Endothelial cell of umbilical vein (primary cell): Measurements from ENCODE around the gene WDPCP. TPM values are rescaled to one million over a fixed set of nuclear protein-coding genes. Genes with fewer than 3 reads are reported as not detected.

Source experiments
- BruUV-seq: library from RNA; stranded (reverse); fragments of 400-500 nt; replicated peaks from 2 replicates; lab custom pipeline; 2021; lab: Mats Ljungman, UMichigan
- CTCF ChIA-PET: fragments of 300-600, 350-600 bp; sonication (Branson Sonifier 250); formaldehyde crosslinking; loops from one replicate; lab custom pipeline; 2021; ENCODE audit warnings: antibody characterized with exemption, inconsistent platforms; lab: Charles Lee
- POLR2A ChIA-PET: fragments of 300-600, 350-600 bp; sonication (Branson Sonifier 250); formaldehyde crosslinking; loops from one replicate; lab custom pipeline; 2021; ENCODE audit warnings: antibody characterized with exemption, inconsistent platforms; lab: Charles Lee
- DNase-seq: peaks from one replicate; pipeline ENCODE4 v3.0.0-alpha.2; 2011; ENCODE audit warnings: low read depth, low spot score
- FAIRE-seq: peaks from 2 replicates; lab custom pipeline; 2011; peaks lifted over from hg19 to GRCh38; lab: Jason Lieb, UNC
- H2AFZ ChIP-seq: 2 replicates; pipeline ENCODE4 v1.6.0; 2012; ENCODE audit warnings: low read depth, low read length, control low read depth, inconsistent platforms
- H3K27ac ChIP-seq: 2 replicates; pipeline ENCODE4 v1.5.1; 2011; ENCODE audit warnings: low read depth, mild to moderate bottlenecking, control low read depth, low read length, moderate library complexity; ENCODE audit not compliant: insufficient read depth
- H3K27me3 ChIP-seq, 2 experiments: 2 replicates each; pipeline versions ENCODE4 v1.6.0 to v1.6.1; 2011; ENCODE audit warnings: low read length in 2 of 2, mixed read lengths in 1 of 2; ENCODE audit not compliant: control insufficient read depth in 2 of 2, insufficient read depth in 2 of 2
- H3K36me3 ChIP-seq, 2 experiments: 2 replicates in 1 of 2; 3 replicates in 1 of 2; pipeline ENCODE4 v1.5.1; 2011; ENCODE audit warnings: low read length in 2 of 2, mild to moderate bottlenecking in 1 of 2, moderate library complexity in 1 of 2; ENCODE audit not compliant: control insufficient read depth in 2 of 2, insufficient read depth in 2 of 2; ENCODE audit errors: extremely low read depth in 1 of 2
- H3K4me1 ChIP-seq: 3 replicates; pipeline ENCODE4 v1.5.1; 2011; ENCODE audit warnings: mild to moderate bottlenecking, low read length; ENCODE audit not compliant: control insufficient read depth, insufficient read depth; ENCODE audit errors: extremely low read depth
- H3K4me2 ChIP-seq: 2 replicates; pipeline ENCODE4 v1.6.1; 2011; ENCODE audit warnings: low read length, control low read depth, mixed read lengths; ENCODE audit not compliant: insufficient read depth
- H3K4me3 ChIP-seq, 3 experiments: fragments of 200-600 bp in 1 of 3; sonication (generic), shearing (Covaris generic) in 1 of 3; replicated peaks in 1 of 3; 2 replicates each; pipeline ENCODE4 v1.5.1; 2011 to 2016; ENCODE audit warnings: control low read depth in 3 of 3, low read length in 3 of 3, mild to moderate bottlenecking in 2 of 3, inconsistent platforms in 1 of 3, low read depth in 1 of 3, moderate library complexity in 1 of 3; ENCODE audit not compliant: insufficient read depth in 1 of 3
- H3K79me2 ChIP-seq: 2 replicates; pipeline ENCODE4 v1.6.0; 2012; ENCODE audit warnings: low read length, inconsistent platforms; ENCODE audit not compliant: control insufficient read depth, insufficient read depth
- H3K9ac ChIP-seq: replicated peaks from 2 replicates; pipeline ENCODE3; 2011; ENCODE audit warnings: low read length, control low read depth; ENCODE audit not compliant: insufficient read depth; ENCODE audit errors: extremely low read depth
- H3K9me1 ChIP-seq: replicated peaks from 3 replicates; pipeline ENCODE4 v1.6.0; 2011; ENCODE audit warnings: mild to moderate bottlenecking, low read length; ENCODE audit not compliant: control insufficient read depth, insufficient read depth; ENCODE audit errors: extremely low read depth
- H3K9me3 ChIP-seq: replicated peaks from 2 replicates; pipeline ENCODE4 v1.5.1; 2012; ENCODE audit warnings: low read length, inconsistent platforms; ENCODE audit not compliant: control insufficient read depth, insufficient read depth
- H4K20me1 ChIP-seq: replicated peaks from 2 replicates; pipeline ENCODE3; 2011; ENCODE audit warnings: mild to moderate bottlenecking, low read length; ENCODE audit not compliant: control insufficient read depth, insufficient read depth; ENCODE audit errors: extremely low read depth
- CTCF ChIP-seq, 2 donors: IDR thresholded peaks; 1 replicate in 1 of 2; 2 replicates in 1 of 2; pipeline ENCODE4 v1.5.1; 2011; ENCODE audit warnings: low read length in 2 of 2, mild to moderate bottlenecking in 2 of 2, moderate library complexity in 2 of 2, control low read depth in 1 of 2, inconsistent platforms in 1 of 2, low read depth in 1 of 2; ENCODE audit not compliant: insufficient read depth in 1 of 2; ENCODE audit errors: extremely low read depth in 1 of 2
- EZH2 ChIP-seq: IDR thresholded peaks from 2 replicates; pipeline ENCODE4 v1.6.1; 2012; ENCODE audit warnings: borderline replicate concordance, low read depth, mild to moderate bottlenecking, moderate library complexity, low read length, inconsistent platforms; ENCODE audit not compliant: severe bottlenecking
- FOS ChIP-seq: IDR thresholded peaks from 2 replicates; pipeline ENCODE4 v1.6.1; 2011; ENCODE audit warnings: mild to moderate bottlenecking, low read length, moderate library complexity, borderline replicate concordance; ENCODE audit not compliant: insufficient read depth
- GATA2 ChIP-seq: IDR thresholded peaks from 2 replicates; pipeline ENCODE4 v1.7.0; 2011; ENCODE audit warnings: low read depth, mild to moderate bottlenecking, moderate library complexity, mixed read lengths, low read length; ENCODE audit not compliant: insufficient read length, insufficient read depth
- JUN ChIP-seq: IDR thresholded peaks from 2 replicates; pipeline ENCODE4 v1.6.1; 2011; ENCODE audit warnings: borderline replicate concordance, low read depth; ENCODE audit not compliant: insufficient read length, insufficient read depth
- MYC ChIP-seq: IDR thresholded peaks from one replicate; pipeline ENCODE4 v1.6.1; 2011; ENCODE audit warnings: mild to moderate bottlenecking, low read depth, low read length
- POLR2A ChIP-seq: IDR thresholded peaks from 2 replicates; pipeline ENCODE4 v1.6.1; 2012; ENCODE audit warnings: low read depth, mild to moderate bottlenecking, control low read depth, low read length
- POLR2AphosphoS5 ChIP-seq: IDR thresholded peaks from 2 replicates; pipeline ENCODE4 v1.6.1; 2012; ENCODE audit warnings: low read depth, mild to moderate bottlenecking, control low read depth, low read length, moderate library complexity; ENCODE audit not compliant: insufficient read depth
- dilution Hi-C: fragments of 300-500 bp; cut with MboI; formaldehyde crosslinking; loops from one replicate; pipeline ENCODE4 v1.15.0; 2019; ENCODE audit warnings: low sequenced_read_pairs; ENCODE audit not compliant: extremely low pct_ligation_motif_present
- intact Hi-C: fragments of 100-400 bp; cut with micrococcal nuclease; formaldehyde crosslinking; loops from one replicate; pipeline ENCODE4 v1.10.0; 2022
- polyA plus RNA-seq, 4 experiments: library from polyadenylated mRNA; depleted of rRNA in 3 of 4; stranded (reverse) in 3 of 4; unstranded in 1 of 4; fragments of >200 nt; gene quantifications; 2 replicates each; pipeline versions ENCODE4 v1.2.1 to v1.2.3, GENCODE V29; 2011 to 2012; ENCODE audit warnings: missing spikeins in 1 of 4
- total RNA-seq: library from RNA; stranded (reverse); gene quantifications from 2 replicates; pipeline ENCODE4 v1.2.3, GENCODE V29; 2021

Gene WDPCP
- total and polyA plus RNA-seq, 2 donors (not counting 3 experiments of a cell fraction or from before 2014, with no cell fraction given), result 4.0 to 8.8 TPM

- no peak for FAIRE-seq
- Histone ChIP-seq H3K9ac (no peak overlapping the region), H3K4me2 (no peak overlapping the region), H3K4me1 (no peaks in the 10 kb centered on the region), H3K79me2 (no peaks in the 10 kb centered on the region), H3K27ac (no peak overlapping the region), H3K4me3 (no peak overlapping the region), H3K36me3 (no peaks in the 10 kb centered on the region), H2AFZ (no peak overlapping the region), H3K9me3 (no peaks in the 10 kb centered on the region), H4K20me1 (no peaks in the 10 kb centered on the region), H3K27me3 (no peaks in the 10 kb centered on the region), H3K9me1 (peaks cover 3% of the 10 kb centered on the region)
- no peak for DNase-seq
- dilution Hi-C loops (no loop called here), intact Hi-C loops (no loop called here)
- BruUV-seq, result no TSS peak
- POLR2A ChIA-PET, result no interaction called here
- TF ChIP-seq MYC, result no peak
- no peak for TF ChIP-seq JUN
- no peak for TF ChIP-seq EZH2
- TF ChIP-seq GATA2, result no peak
- TF ChIP-seq POLR2AphosphoS5, result no peak
- TF ChIP-seq POLR2A, result no peak
- TF ChIP-seq FOS, result no peak
- no peak for TF ChIP-seq CTCF (IDR thresholded peaks at IDR 0.05; ENCODE audit: extremely low read depth in 1 of 2, insufficient read depth in 1 of 2, low read depth in 1 of 2, low read length in 2 of 2)
- CTCF ChIA-PET, result no interaction called here
Observed at GRCh38 chr2:63124850-63125249, 463.4 kb downstream of the WDPCP start.
